Measurements from ENCODE around the gene CCND1. TPM values are rescaled to one million over a fixed set of nuclear protein-coding genes. Genes with fewer than 3 reads are reported as not detected.

CCND1 gene
- total and polyA plus RNA-seq, 10 donors = 4.3 to 96.6 (median 59.0) TPM

GRCh38 chr11:69594481-69594880, 46.5 kb upstream of the CCND1 start:
- 75 to 90% (median 80%) methylated on average over 8 to 11 of the region's 11 CpGs for WGBS, 5 donors
- DNase-seq = no peak
- Histone ChIP-seq H3K36me3 (no peaks in the 10 kb centered on the region), H3K4me1 (peaks cover 0 to 6% (median 0%) of the 10 kb centered on the region in 6 donors), H3K27me3 (replicated peaks in 1 of 7) (no peaks in the 10 kb centered on the region), H3K9me3 (peaks cover 0 to 4% (median 0%) of the 10 kb centered on the region in 8 donors), H3K4me3 (no peak overlapping the region), H3K27ac (no peak overlapping the region)
- TF ChIP-seq POLR2AphosphoS5 (IDR thresholded peaks at IDR 0.05) (no peak), CTCF (IDR thresholded peaks at IDR 0.05 in 8 of 11, conservative IDR thresholded peaks at IDR 0.05 in 3 of 11) (no peak), POLR2A (IDR thresholded peaks at IDR 0.05) (no peak)
- intact Hi-C loops (cut with DNase I; ENCODE audit: low total_unique reads) = no loop called here

- H3K27me3 ChIP-seq (replicated peaks in 1 of 7) = no peaks in the 10 kb centered on the region
- no peak overlapping the region for H3K4me3 ChIP-seq
- peaks cover 0 to 4% (median 0%) of the 10 kb centered on the region in 8 donors for H3K9me3 ChIP-seq
- no peak overlapping the region for H3K27ac ChIP-seq
- 69 to 79% (median 74%) methylated on average over 17 to 18 of the region's 18 CpGs for WGBS, 5 donors
- H3K4me1 ChIP-seq = peaks cover 0 to 6% (median 0%) of the 10 kb centered on the region in 6 donors
- DNase-seq = no peak
- intact Hi-C loops (cut with DNase I; ENCODE audit: low total_unique reads) = no loop called here
- TF ChIP-seq POLR2A (IDR thresholded peaks at IDR 0.05) (no peak), CTCF (IDR thresholded peaks at IDR 0.05 in 8 of 11, conservative IDR thresholded peaks at IDR 0.05 in 3 of 11) (no peak), POLR2AphosphoS5 (IDR thresholded peaks at IDR 0.05) (no peak)
- no peaks in the 10 kb centered on the region for H3K36me3 ChIP-seq
Observed at GRCh38 chr11:69595805-69596665, 44.9 kb upstream of the CCND1 start.

GRCh38 chr11:69598147-69598546, 42.8 kb upstream of the CCND1 start:
- WGBS, 5 donors = 37 to 58% (median 43%) methylated on average over 3 to 5 of the region's 5 CpGs
- TF ChIP-seq POLR2AphosphoS5 (IDR thresholded peaks at IDR 0.05) = no peak
- no peak for TF ChIP-seq CTCF (IDR thresholded peaks at IDR 0.05 in 8 of 11, conservative IDR thresholded peaks at IDR 0.05 in 3 of 11)
- no peak for TF ChIP-seq POLR2A (IDR thresholded peaks at IDR 0.05)
- intact Hi-C loops (cut with DNase I; ENCODE audit: low total_unique reads) = no loop called here

GRCh38 chr11:69599502-69599901, 41.5 kb upstream of the CCND1 start:
- intact Hi-C loops (cut with DNase I; ENCODE audit: low total_unique reads) = no loop called here
- WGBS, 5 donors = 51 to 79% (median 62%) methylated on average over 11 of the region's 11 CpGs

More at GRCh38 chr11:69598147-69598546, 42.8 kb upstream of the CCND1 start:
- Histone ChIP-seq H3K9me3 (no peaks in the 10 kb centered on the region), H3K27me3 (replicated peaks in 1 of 7) (no peaks in the 10 kb centered on the region), H3K27ac (no peak overlapping the region), H3K4me3 (no peak overlapping the region), H3K36me3 (no peaks in the 10 kb centered on the region), H3K4me1 (peaks cover 0 to 6% (median 0%) of the 10 kb centered on the region in 6 donors)
- DNase-seq = no peak

More at GRCh38 chr11:69599502-69599901, 41.5 kb upstream of the CCND1 start:
- H3K4me3 ChIP-seq = no peak overlapping the region
- TF ChIP-seq POLR2A (IDR thresholded peaks at IDR 0.05) = no peak
- no peak for TF ChIP-seq CTCF (IDR thresholded peaks at IDR 0.05 in 8 of 11, conservative IDR thresholded peaks at IDR 0.05 in 3 of 11)
- no peak for TF ChIP-seq POLR2AphosphoS5 (IDR thresholded peaks at IDR 0.05)
- H3K9me3 ChIP-seq = no peaks in the 10 kb centered on the region
- peaks cover 0 to 6% (median 0%) of the 10 kb centered on the region in 6 donors for H3K4me1 ChIP-seq
- no peaks in the 10 kb centered on the region for H3K36me3 ChIP-seq
- no peaks in the 10 kb centered on the region for H3K27me3 ChIP-seq (replicated peaks in 1 of 7)
- H3K27ac ChIP-seq = no peak overlapping the region
- DNase-seq = no peak
